ENCODE measurements around the gene CDH13. TPM values are rescaled to one million over a fixed set of nuclear protein-coding genes. Genes with fewer than 3 reads are reported as not detected.

The CDH13 gene
- polyA plus RNA-seq, 1 donor from 2014 or later = 3.2 TPM

GRCh38 chr16:83845263-83845662, 1218.5 kb downstream of the CDH13 start:
- Histone ChIP-seq H3K9ac (ENCODE audit: low read length) (no peak overlapping the region), H3K27me3 (ENCODE audit: insufficient read depth, low read depth, low read length) (no peaks in the 10 kb centered on the region), H3K9me3 (ENCODE audit: low read length) (no peaks in the 10 kb centered on the region), H3F3A (ENCODE audit: insufficient read depth, low read length, poor library complexity, severe bottlenecking) (no peaks in the 10 kb centered on the region), H4K20me1 (ENCODE audit: insufficient read depth) (no peaks in the 10 kb centered on the region), H3K27ac (ENCODE audit: low read length) (no peak overlapping the region), H3K4me3 (ENCODE audit: low read length) (no peak overlapping the region), H3K79me2 (replicated peaks; ENCODE audit: insufficient read depth, low read length) (no peaks in the 10 kb centered on the region), H2AFZ (ENCODE audit: low read depth, low read length) (no peak overlapping the region), H3K4me2 (ENCODE audit: low read length) (no peak overlapping the region), H3K9me2 (ENCODE audit: insufficient read depth, low read length) (no peaks in the 10 kb centered on the region), H3K36me3 (ENCODE audit: insufficient read depth, low read length) (no peaks in the 10 kb centered on the region)
- no peak for TF ChIP-seq SMC3 (conservative IDR thresholded peaks at IDR 0.05; ENCODE audit: poor library complexity)
- TF ChIP-seq EP300 (conservative IDR thresholded peaks at IDR 0.05; ENCODE audit: poor library complexity, severe bottlenecking) = no peak
- no peak for TF ChIP-seq MXI1 (conservative IDR thresholded peaks at IDR 0.05; ENCODE audit: poor library complexity, severe bottlenecking)
- TF ChIP-seq POLR2AphosphoS5 (IDR thresholded peaks at IDR 0.05) = no peak
- TF ChIP-seq REST (IDR thresholded peaks at IDR 0.05; ENCODE audit: borderline replicate concordance) = no peak
- no peak for TF ChIP-seq CTCF (IDR thresholded peaks at IDR 0.05; ENCODE audit: poor library complexity, severe bottlenecking)
- no peak for TF ChIP-seq EZH2 (IDR thresholded peaks at IDR 0.05; ENCODE audit: borderline replicate concordance, insufficient read depth, low read length, poor library complexity, severe bottlenecking)
- TF ChIP-seq TAF1 (IDR thresholded peaks at IDR 0.05; ENCODE audit: low read depth) = no peak
- no peak for TF ChIP-seq RAD21 (conservative IDR thresholded peaks at IDR 0.05)

- Histone ChIP-seq H2AFZ (ENCODE audit: low read depth, low read length) (no peak overlapping the region), H3K4me2 (ENCODE audit: low read length) (no peak overlapping the region), H3K27ac (ENCODE audit: low read length) (no peak overlapping the region), H3K27me3 (ENCODE audit: insufficient read depth, low read depth, low read length) (no peaks in the 10 kb centered on the region), H3K9me2 (ENCODE audit: insufficient read depth, low read length) (no peaks in the 10 kb centered on the region), H3K36me3 (ENCODE audit: insufficient read depth, low read length) (no peaks in the 10 kb centered on the region), H4K20me1 (ENCODE audit: insufficient read depth) (no peaks in the 10 kb centered on the region), H3K9me3 (ENCODE audit: low read length) (no peaks in the 10 kb centered on the region), H3K79me2 (replicated peaks; ENCODE audit: insufficient read depth, low read length) (no peaks in the 10 kb centered on the region), H3K9ac (ENCODE audit: low read length) (no peak overlapping the region), H3F3A (ENCODE audit: insufficient read depth, low read length, poor library complexity, severe bottlenecking) (no peaks in the 10 kb centered on the region), H3K4me3 (ENCODE audit: low read length) (no peak overlapping the region)
- TF ChIP-seq SMC3 (conservative IDR thresholded peaks at IDR 0.05; ENCODE audit: poor library complexity) = no peak
- no peak for TF ChIP-seq REST (IDR thresholded peaks at IDR 0.05; ENCODE audit: borderline replicate concordance)
- TF ChIP-seq EP300 (conservative IDR thresholded peaks at IDR 0.05; ENCODE audit: poor library complexity, severe bottlenecking) = no peak
- no peak for TF ChIP-seq TAF1 (IDR thresholded peaks at IDR 0.05; ENCODE audit: low read depth)
- TF ChIP-seq CTCF (IDR thresholded peaks at IDR 0.05; ENCODE audit: poor library complexity, severe bottlenecking) = no peak
- TF ChIP-seq POLR2AphosphoS5 (IDR thresholded peaks at IDR 0.05) = no peak
- TF ChIP-seq EZH2 (IDR thresholded peaks at IDR 0.05; ENCODE audit: borderline replicate concordance, insufficient read depth, low read length, poor library complexity, severe bottlenecking) = no peak
- no peak for TF ChIP-seq RAD21 (conservative IDR thresholded peaks at IDR 0.05)
- no peak for TF ChIP-seq MXI1 (conservative IDR thresholded peaks at IDR 0.05; ENCODE audit: poor library complexity, severe bottlenecking)
Observed at GRCh38 chr16:83847371-83848225, 1220.8 kb downstream of the CDH13 start.

Data from neural cell (in vitro differentiated cells).